HG03066 (cell line): ENCODE results near the gene SLC12A9.
A peak's percentile ranks its signal among the peaks of the same experiment; 100 is the strongest.

Experiments used
- ATAC-seq: cut with Tn5 transposase; IDR thresholded peaks from one replicate; pipeline ENCODE4 v1.9.1; 2021; ENCODE audit warnings: low read depth; ENCODE audit not compliant: unreplicated experiment

The SLC12A9 gene

GRCh38 chr7:100856871-100857282 lies 4.4 kb downstream of the SLC12A9 start:
- ATAC-seq: no peak

GRCh38 chr7:100859856-100860255 lies 7.3 kb downstream of the SLC12A9 start:
- no peak for ATAC-seq

GRCh38 chr7:100860702-100861615 lies 8.4 kb downstream of the SLC12A9 start:
- ATAC-seq: no peak

GRCh38 chr7:100861616-100861985 lies 9.1 kb downstream of the SLC12A9 start:
- no peak for ATAC-seq

- no peak for ATAC-seq
These were observed 11.0 kb downstream of the SLC12A9 start for GRCh38 chr7:100863406-100863950.

- ATAC-seq: no peak
These were observed 11.8 kb downstream of the SLC12A9 start for GRCh38 chr7:100864263-100864845.

- ATAC-seq: no peak
These were observed 12.9 kb downstream of the SLC12A9 start for GRCh38 chr7:100865372-100865911.

- no peak for ATAC-seq
These were observed 13.6 kb downstream of the SLC12A9 start for GRCh38 chr7:100865938-100866728.

- no peak for ATAC-seq
These were observed 14.2 kb downstream of the SLC12A9 start for GRCh38 chr7:100866729-100867039.

GRCh38 chr7:100867040-100867775 lies 14.7 kb downstream of the SLC12A9 start, which contains the start of gene TRIP6:
TSS of gene TRIP6 (plus strand) at chr7:100867387. CDS start at chr7:100867498, 111 bp downstream.
- ATAC-seq: peak; percentile 50

GRCh38 chr7:100867776-100868485 lies 15.4 kb downstream of the SLC12A9 start:
- ATAC-seq: peak; percentile 20

GRCh38 chr7:100873599-100874299 lies 21.2 kb downstream of the SLC12A9 start:
- ATAC-seq: no peak

GRCh38 chr7:100874300-100874576 lies 21.7 kb downstream of the SLC12A9 start:
- ATAC-seq: no peak

GRCh38 chr7:100874577-100875355 lies 22.3 kb downstream of the SLC12A9 start, which contains the start of gene SRRT:
TSS of gene SRRT (plus strand) at chr7:100875103. CDS start at chr7:100875591, 488 bp downstream.
- peak; percentile 91 for ATAC-seq

GRCh38 chr7:100875356-100875751 lies 22.8 kb downstream of the SLC12A9 start:
- ATAC-seq: peak; percentile 27

GRCh38 chr7:100878013-100878412 lies 25.5 kb downstream of the SLC12A9 start:
- ATAC-seq: no peak

GRCh38 chr7:100878685-100879084 lies 26.2 kb downstream of the SLC12A9 start:
- ATAC-seq: no peak

- no peak for ATAC-seq
These were observed 27.3 kb downstream of the SLC12A9 start for GRCh38 chr7:100879685-100880261.
